Measurements from ENCODE around the gene MARK2. TPM values are rescaled to one million over a fixed set of nuclear protein-coding genes. Genes with fewer than 3 reads are reported as not detected.

MARK2 gene
- total and polyA plus RNA-seq, 2 experiments from 2014 or later = 8.9 to 15.8 TPM

- H3K27me3 ChIP-seq (replicated peaks; ENCODE audit: insufficient read depth) = no peaks in the 10 kb centered on the region
- peak; percentile 87 for DNase-seq
- H3K9ac ChIP-seq = peak overlapping the region; percentile 38; the same call in 1 of the 2 replicates
- no peaks in the 10 kb centered on the region for H3K9me3 ChIP-seq (ENCODE audit: low read depth)
- no peaks in the 10 kb centered on the region for H3K36me3 ChIP-seq (ENCODE audit: low read depth)
- no peaks in the 10 kb centered on the region for H3K9me2 ChIP-seq (ENCODE audit: insufficient read depth)
- H3K4me3 ChIP-seq = no peak overlapping the region
- H2AFZ ChIP-seq = no peak overlapping the region
- in situ Hi-C loops (cut with MboI) = no loop called here
- H3K27ac ChIP-seq = peak overlapping the region; percentile 70
- peaks cover 32% of the 10 kb centered on the region for H3K4me1 ChIP-seq (ENCODE audit: insufficient read depth)
- TF ChIP-seq EZH2phosphoT487 (IDR thresholded peaks at IDR 0.05; ENCODE audit: insufficient read depth, low read depth) (no peak), EZH2 (IDR thresholded peaks at IDR 0.05; ENCODE audit: insufficient read depth, poor library complexity, severe bottlenecking) (no peak)
- WGBS, 2 experiments (ENCODE audit: low coverage in 1 of 2, low lambda C conversion rate in 2 of 2, missing lambda C conversion rate in 2 of 2) = 26% methylated on average over 2 of the region's 2 CpGs
- H4K20me1 ChIP-seq (ENCODE audit: insufficient read depth) = peaks cover 13% of the 10 kb centered on the region
- H3K79me2 ChIP-seq (ENCODE audit: insufficient read depth) = peaks cover 97% of the 10 kb centered on the region
- H3K4me2 ChIP-seq (ENCODE audit: unreplicated experiment) = peak overlapping the region; percentile 56
- H3F3A ChIP-seq (ENCODE audit: insufficient read depth) = peaks cover 24% of the 10 kb centered on the region
Measured at GRCh38 chr11:63845303-63845702, 6.4 kb downstream of the MARK2 start.

- Histone ChIP-seq H3K79me2 (ENCODE audit: insufficient read depth) (peaks cover 97% of the 10 kb centered on the region), H2AFZ (no peak overlapping the region), H3K4me2 (ENCODE audit: unreplicated experiment) (peak overlapping the region; percentile 56), H3K9me3 (ENCODE audit: low read depth) (no peaks in the 10 kb centered on the region), H3K4me1 (ENCODE audit: insufficient read depth) (peaks cover 26% of the 10 kb centered on the region), H3K9ac (0 out of 2 replicates have a peak overlapping the region, but pooled peaks have one; percentile 38), H3F3A (ENCODE audit: insufficient read depth) (peaks cover 24% of the 10 kb centered on the region), H4K20me1 (ENCODE audit: insufficient read depth) (peaks cover 9% of the 10 kb centered on the region; the same call in 1 of the 2 replicates), H3K36me3 (ENCODE audit: low read depth) (no peaks in the 10 kb centered on the region), H3K9me2 (ENCODE audit: insufficient read depth) (no peaks in the 10 kb centered on the region), H3K27me3 (replicated peaks; ENCODE audit: insufficient read depth) (no peaks in the 10 kb centered on the region), H3K27ac (peak overlapping the region; percentile 70), H3K4me3 (no peak overlapping the region)
- 92 to 95% methylated on average over 7 of the region's 7 CpGs for WGBS, 2 experiments (ENCODE audit: low coverage in 1 of 2, low lambda C conversion rate in 2 of 2, missing lambda C conversion rate in 2 of 2)
- in situ Hi-C loops (cut with MboI) = no loop called here
- no peak for DNase-seq
- no peak for TF ChIP-seq EZH2phosphoT487 (IDR thresholded peaks at IDR 0.05; ENCODE audit: insufficient read depth, low read depth)
- no peak for TF ChIP-seq EZH2 (IDR thresholded peaks at IDR 0.05; ENCODE audit: insufficient read depth, poor library complexity, severe bottlenecking)
Measured at GRCh38 chr11:63845911-63846310, 7.0 kb downstream of the MARK2 start.

- no peak overlapping the region for H2AFZ ChIP-seq
- in situ Hi-C loops (cut with MboI) = no loop called here
- H3K9me3 ChIP-seq (ENCODE audit: low read depth) = no peaks in the 10 kb centered on the region
- H3K27me3 ChIP-seq (replicated peaks; ENCODE audit: insufficient read depth) = no peaks in the 10 kb centered on the region
- peaks cover 97% of the 10 kb centered on the region for H3K79me2 ChIP-seq (ENCODE audit: insufficient read depth)
- 87 to 92% methylated on average over 6 of the region's 6 CpGs for WGBS, 2 experiments (ENCODE audit: low coverage in 1 of 2, low lambda C conversion rate in 2 of 2, missing lambda C conversion rate in 2 of 2)
- H3K9ac ChIP-seq = no peak overlapping the region
- H3K4me1 ChIP-seq (ENCODE audit: insufficient read depth) = peaks cover 21% of the 10 kb centered on the region
- TF ChIP-seq EZH2phosphoT487 (IDR thresholded peaks at IDR 0.05; ENCODE audit: insufficient read depth, low read depth) = no peak
- TF ChIP-seq EZH2 (IDR thresholded peaks at IDR 0.05; ENCODE audit: insufficient read depth, poor library complexity, severe bottlenecking) = no peak
- H3K4me2 ChIP-seq (ENCODE audit: unreplicated experiment) = no peak overlapping the region
- no peaks in the 10 kb centered on the region for H3K36me3 ChIP-seq (ENCODE audit: low read depth)
- H4K20me1 ChIP-seq (ENCODE audit: insufficient read depth) = peaks cover 9% of the 10 kb centered on the region; the same call in 1 of the 2 replicates
- H3K9me2 ChIP-seq (ENCODE audit: insufficient read depth) = no peaks in the 10 kb centered on the region
- H3K27ac ChIP-seq = no peak overlapping the region
- DNase-seq = no peak
- H3F3A ChIP-seq (ENCODE audit: insufficient read depth) = peaks cover 24% of the 10 kb centered on the region
- H3K4me3 ChIP-seq = no peak overlapping the region
Measured at GRCh38 chr11:63846897-63847296, 8.0 kb downstream of the MARK2 start.

- Histone ChIP-seq H3K4me1 (ENCODE audit: insufficient read depth) (peaks cover 23% of the 10 kb centered on the region), H3K4me3 (no peak overlapping the region), H3F3A (ENCODE audit: insufficient read depth) (peaks cover 24% of the 10 kb centered on the region), H3K36me3 (ENCODE audit: low read depth) (no peaks in the 10 kb centered on the region), H3K9me2 (ENCODE audit: insufficient read depth) (no peaks in the 10 kb centered on the region), H2AFZ (no peak overlapping the region), H3K9me3 (ENCODE audit: low read depth) (no peaks in the 10 kb centered on the region), H3K79me2 (ENCODE audit: insufficient read depth) (peaks cover 97% of the 10 kb centered on the region), H4K20me1 (ENCODE audit: insufficient read depth) (peaks cover 9% of the 10 kb centered on the region; the same call in 1 of the 2 replicates), H3K9ac (no peak overlapping the region), H3K4me2 (ENCODE audit: unreplicated experiment) (no peak overlapping the region), H3K27me3 (replicated peaks; ENCODE audit: insufficient read depth) (no peaks in the 10 kb centered on the region), H3K27ac (no peak overlapping the region)
- in situ Hi-C loops (cut with MboI) = no loop called here
- 80 to 87% methylated on average over 3 of the region's 3 CpGs for WGBS, 2 experiments (ENCODE audit: low coverage in 1 of 2, low lambda C conversion rate in 2 of 2, missing lambda C conversion rate in 2 of 2)
- no peak for TF ChIP-seq EZH2 (IDR thresholded peaks at IDR 0.05; ENCODE audit: insufficient read depth, poor library complexity, severe bottlenecking)
- TF ChIP-seq EZH2phosphoT487 (IDR thresholded peaks at IDR 0.05; ENCODE audit: insufficient read depth, low read depth) = no peak
- no peak for DNase-seq
Measured at GRCh38 chr11:63847363-63847762, 8.5 kb downstream of the MARK2 start.
